IgD-negative memory B cell (primary cell): ENCODE data around the gene DCST1. TPM values are rescaled to one million over a fixed set of nuclear protein-coding genes. Genes with fewer than 3 reads are reported as not detected.
A peak's percentile ranks its signal among the peaks of the same experiment; 100 is the strongest.

Experiments used
- H3K27ac Mint-ChIP-seq, 3 donors: one replicate each; pipeline ENCODE4 v1.8.0; 2020 to 2022; ENCODE audit warnings: mild to moderate bottlenecking in 3 of 3, mixed read lengths in 3 of 3, moderate library complexity in 1 of 3
- H3K27me3 Mint-ChIP-seq: one replicate; pipeline ENCODE4 v1.8.0; 2021; ENCODE audit warnings: mixed read lengths
- H3K36me3 Mint-ChIP-seq: one replicate; pipeline ENCODE4 v1.8.0; 2020; ENCODE audit warnings: mild to moderate bottlenecking, mixed read lengths
- H3K4me1 Mint-ChIP-seq, 3 donors: one replicate each; pipeline ENCODE4 v1.8.0; 2020 to 2022; ENCODE audit warnings: mixed read lengths in 3 of 3, mild to moderate bottlenecking in 1 of 3
- H3K4me3 Mint-ChIP-seq, 4 donors: one replicate each; pipeline ENCODE4 v1.8.0; 2020 to 2022; ENCODE audit warnings: mild to moderate bottlenecking in 4 of 4, mixed read lengths in 4 of 4, moderate library complexity in 3 of 4
- H3K9me3 Mint-ChIP-seq, 3 donors: one replicate each; pipeline ENCODE4 v1.8.0; 2020 to 2021; ENCODE audit warnings: mixed read lengths in 3 of 3, mild to moderate bottlenecking in 1 of 3
- polyA plus RNA-seq: library from polyadenylated mRNA; unstranded; fragments of 300-500 nt; fragmentation: Illumina TruSeq; gene quantifications from one replicate; pipeline ENCODE4 v1.2.3, GENCODE V29; 2021

DCST1 gene
- polyA plus RNA-seq, 1 donor from 2014 or later, result not detected

GRCh38 chr1:155081472-155082300 is 48.1 kb downstream of the DCST1 start:
- Mint-ChIP-seq H3K27ac (peak overlapping the region in 2 of 3 donors; percentile 60 to 79), H3K27me3 (peaks cover 34% of the 10 kb centered on the region), H3K4me3 (peak overlapping the region; percentile 67 to 85 (median 78)), H3K9me3 (peaks cover 0 to 1% (median 0%) of the 10 kb centered on the region in 3 donors), H3K4me1 (peaks cover 23 to 33% (median 32%) of the 10 kb centered on the region in 3 donors), H3K36me3 (no peaks in the 10 kb centered on the region)

- Mint-ChIP-seq H3K4me1 (peaks cover 23 to 35% (median 33%) of the 10 kb centered on the region in 3 donors), H3K27me3 (peaks cover 34% of the 10 kb centered on the region), H3K9me3 (peaks cover 0 to 1% (median 0%) of the 10 kb centered on the region in 3 donors), H3K36me3 (no peaks in the 10 kb centered on the region), H3K27ac (peak overlapping the region in 1 of 3 donors; percentile 60), H3K4me3 (peak overlapping the region; percentile 46 to 84 (median 78))
Observed at GRCh38 chr1:155082301-155083051, 48.9 kb downstream of the DCST1 start.

DNA sequence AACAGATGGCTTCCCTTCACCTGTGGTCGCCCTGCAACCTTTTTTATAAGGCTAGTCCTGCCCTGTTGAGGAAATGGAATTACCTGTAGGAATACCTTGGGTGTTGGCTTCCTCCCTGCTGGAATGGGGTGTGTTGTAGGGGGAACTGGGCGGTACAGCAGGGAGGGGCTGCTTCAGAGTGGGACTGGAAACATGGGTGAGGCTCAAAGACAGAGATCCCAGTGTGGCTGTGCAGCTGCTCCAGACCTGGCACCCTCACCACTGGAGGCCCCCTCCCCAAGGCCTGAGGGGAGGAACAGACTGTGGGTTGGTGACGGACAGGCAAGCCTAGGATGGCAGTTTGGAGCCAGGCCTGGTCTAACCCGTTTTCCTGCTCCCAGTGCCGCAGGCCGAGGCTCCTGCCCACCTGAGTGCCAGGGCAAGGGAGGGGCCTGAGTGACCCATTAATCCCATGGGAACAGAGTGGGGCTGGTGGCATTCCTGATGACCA is 49.5 kb downstream of the DCST1 start:
- H3K36me3 Mint-ChIP-seq, result no peaks in the 10 kb centered on the region
- peaks cover 23 to 39% (median 33%) of the 10 kb centered on the region in 3 donors for H3K4me1 Mint-ChIP-seq
- no peak overlapping the region for H3K27ac Mint-ChIP-seq
- H3K9me3 Mint-ChIP-seq, result peaks cover 0 to 1% (median 0%) of the 10 kb centered on the region in 3 donors
- H3K27me3 Mint-ChIP-seq, result peaks cover 34% of the 10 kb centered on the region
- H3K4me3 Mint-ChIP-seq, result peak overlapping the region in 2 of 4 donors; percentile 82 to 84

- Mint-ChIP-seq H3K36me3 (no peaks in the 10 kb centered on the region), H3K4me3 (peak overlapping the region; percentile 88 to 99 (median 94)), H3K4me1 (peaks cover 25 to 39% (median 33%) of the 10 kb centered on the region in 3 donors), H3K27ac (peak overlapping the region in 2 of 3 donors; percentile 90 to 92), H3K27me3 (peaks cover 36% of the 10 kb centered on the region), H3K9me3 (peaks cover 0 to 1% (median 0%) of the 10 kb centered on the region in 3 donors)
Observed at GRCh38 chr1:155083865-155084721, 50.5 kb downstream of the DCST1 start.

DNA sequence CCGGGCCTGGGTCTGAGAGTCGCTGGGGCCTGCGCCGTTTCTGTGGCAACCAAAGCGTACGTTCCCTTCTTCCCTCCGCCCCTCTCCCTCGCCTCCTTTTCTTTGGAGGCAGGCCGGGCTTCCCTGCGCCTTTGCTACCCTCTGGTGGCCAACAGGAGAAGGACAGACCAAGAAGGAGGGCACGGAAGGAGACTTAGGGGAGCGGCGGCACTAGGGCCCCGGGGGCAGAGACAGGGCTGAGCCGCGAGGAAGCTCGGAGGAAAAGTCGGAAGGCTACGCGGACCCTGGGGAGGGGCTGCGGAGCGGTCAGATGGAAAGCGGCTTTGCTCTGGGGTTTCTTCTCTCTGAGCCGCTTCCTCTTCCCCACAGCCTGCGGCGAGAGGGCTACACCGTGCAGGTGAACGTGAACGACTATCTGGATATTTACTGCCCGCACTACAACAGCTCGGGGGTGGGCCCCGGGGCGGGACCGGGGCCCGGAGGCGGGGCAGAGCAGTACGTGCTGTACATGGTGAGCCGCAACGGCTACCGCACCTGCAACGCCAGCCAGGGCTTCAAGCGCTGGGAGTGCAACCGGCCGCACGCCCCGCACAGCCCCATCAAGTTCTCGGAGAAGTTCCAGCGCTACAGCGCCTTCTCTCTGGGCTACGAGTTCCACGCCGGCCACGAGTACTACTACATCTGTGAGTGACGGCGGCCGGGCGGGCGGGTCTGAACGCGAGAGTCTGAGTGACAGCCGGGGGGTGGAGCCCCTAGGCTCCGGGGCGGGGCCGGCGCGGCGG is 51.3 kb downstream of the DCST1 start:
- Mint-ChIP-seq H3K27me3 (peaks cover 31% of the 10 kb centered on the region), H3K4me1 (peaks cover 20 to 34% (median 25%) of the 10 kb centered on the region in 3 donors), H3K9me3 (peaks cover 0 to 1% (median 0%) of the 10 kb centered on the region in 3 donors), H3K4me3 (peak overlapping the region; percentile 88 to 99 (median 94)), H3K36me3 (no peaks in the 10 kb centered on the region), H3K27ac (peak overlapping the region; percentile 90 to 95 (median 92))

DNA sequence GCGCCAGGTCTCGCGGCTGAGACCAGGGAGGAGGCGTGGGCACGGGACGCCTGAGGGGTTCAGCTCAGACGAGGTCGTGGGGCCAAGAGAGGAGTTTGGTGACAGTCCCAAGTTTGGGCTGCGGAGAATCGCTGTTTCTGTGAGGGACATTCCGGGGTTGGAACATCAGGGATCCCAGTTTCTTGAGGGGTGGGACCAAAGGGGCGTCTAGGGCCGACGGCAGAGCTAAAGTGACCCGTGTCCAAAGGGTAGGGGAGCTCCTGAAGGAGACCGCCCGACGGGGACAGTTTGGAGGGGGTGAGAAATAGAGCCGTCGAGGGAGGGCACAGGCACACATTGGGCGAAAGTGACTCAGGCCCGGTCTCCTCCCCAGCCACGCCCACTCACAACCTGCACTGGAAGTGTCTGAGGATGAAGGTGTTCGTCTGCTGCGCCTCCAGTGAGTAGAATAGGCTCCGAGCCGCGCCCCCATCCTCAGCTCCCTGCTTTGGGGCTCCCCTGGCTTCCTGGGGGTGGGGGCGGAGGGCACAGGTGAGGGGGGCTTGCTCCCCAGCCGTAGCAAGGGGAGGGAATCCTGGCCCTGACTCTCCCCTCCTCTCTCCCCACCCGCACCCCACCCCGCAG is 52.0 kb downstream of the DCST1 start:
- Mint-ChIP-seq H3K9me3 (peaks cover 0 to 1% (median 0%) of the 10 kb centered on the region in 3 donors), H3K4me3 (peak overlapping the region; percentile 88 to 99 (median 94)), H3K36me3 (no peaks in the 10 kb centered on the region), H3K4me1 (peaks cover 20 to 34% (median 25%) of the 10 kb centered on the region in 3 donors), H3K27ac (peak overlapping the region; percentile 90 to 95 (median 92)), H3K27me3 (peaks cover 29% of the 10 kb centered on the region)

DNA sequence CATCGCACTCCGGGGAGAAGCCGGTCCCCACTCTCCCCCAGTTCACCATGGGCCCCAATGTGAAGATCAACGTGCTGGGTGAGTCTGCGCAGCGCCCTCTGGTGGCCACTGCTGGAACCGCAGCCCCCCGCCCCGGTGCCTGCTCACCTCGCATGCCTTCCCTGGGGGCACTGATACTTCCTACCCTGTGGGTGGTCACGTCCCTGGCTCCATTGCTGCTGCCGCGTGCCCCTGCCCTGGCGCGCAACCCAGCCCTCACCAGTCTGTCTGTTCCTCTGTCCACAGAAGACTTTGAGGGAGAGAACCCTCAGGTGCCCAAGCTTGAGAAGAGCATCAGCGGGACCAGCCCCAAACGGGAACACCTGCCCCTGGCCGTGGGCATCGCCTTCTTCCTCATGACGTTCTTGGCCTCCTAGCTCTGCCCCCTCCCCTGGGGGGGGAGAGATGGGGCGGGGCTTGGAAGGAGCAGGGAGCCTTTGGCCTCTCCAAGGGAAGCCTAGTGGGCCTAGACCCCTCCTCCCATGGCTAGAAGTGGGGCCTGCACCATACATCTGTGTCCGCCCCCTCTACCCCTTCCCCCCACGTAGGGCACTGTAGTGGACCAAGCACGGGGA is 52.6 kb downstream of the DCST1 start:
- peak overlapping the region; percentile 46 to 92 (median 90) for H3K27ac Mint-ChIP-seq
- H3K4me3 Mint-ChIP-seq, result peak overlapping the region; percentile 51 to 99 (median 88)
- H3K27me3 Mint-ChIP-seq, result peaks cover 26% of the 10 kb centered on the region
- H3K4me1 Mint-ChIP-seq, result peaks cover 18 to 32% (median 23%) of the 10 kb centered on the region in 3 donors
- peaks cover under 1% of the 10 kb centered on the region for H3K36me3 Mint-ChIP-seq
- peaks cover 0 to 1% (median 0%) of the 10 kb centered on the region in 3 donors for H3K9me3 Mint-ChIP-seq

DNA sequence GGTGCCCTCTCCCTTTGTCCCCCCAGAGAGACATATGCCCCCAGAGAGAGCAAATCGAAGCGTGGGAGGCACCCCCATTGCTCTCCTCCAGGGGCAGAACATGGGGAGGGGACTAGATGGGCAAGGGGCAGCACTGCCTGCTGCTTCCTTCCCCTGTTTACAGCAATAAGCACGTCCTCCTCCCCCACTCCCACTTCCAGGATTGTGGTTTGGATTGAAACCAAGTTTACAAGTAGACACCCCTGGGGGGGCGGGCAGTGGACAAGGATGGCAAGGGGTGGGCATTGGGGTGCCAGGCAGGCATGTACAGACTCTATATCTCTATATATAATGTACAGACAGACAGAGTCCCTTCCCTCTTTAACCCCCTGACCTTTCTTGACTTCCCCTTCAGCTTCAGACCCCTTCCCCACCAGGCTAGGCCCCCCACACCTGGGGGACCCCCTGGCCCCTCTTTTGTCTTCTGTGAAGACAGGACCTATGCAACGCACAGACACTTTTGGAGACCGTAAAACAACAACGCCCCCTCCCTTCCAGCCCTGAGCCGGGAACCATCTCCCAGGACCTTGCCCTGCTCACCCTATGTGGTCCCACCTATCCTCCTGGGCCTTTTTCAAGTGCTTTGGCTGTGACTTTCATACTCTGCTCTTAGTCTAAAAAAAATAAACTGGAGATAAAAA is 53.4 kb downstream of the DCST1 start:
- H3K27ac Mint-ChIP-seq, result peak overlapping the region in 1 of 3 donors; percentile 76
- H3K4me3 Mint-ChIP-seq, result peak overlapping the region in 2 of 4 donors; percentile 63 to 76
- H3K36me3 Mint-ChIP-seq, result peaks cover 1% of the 10 kb centered on the region

DNA sequence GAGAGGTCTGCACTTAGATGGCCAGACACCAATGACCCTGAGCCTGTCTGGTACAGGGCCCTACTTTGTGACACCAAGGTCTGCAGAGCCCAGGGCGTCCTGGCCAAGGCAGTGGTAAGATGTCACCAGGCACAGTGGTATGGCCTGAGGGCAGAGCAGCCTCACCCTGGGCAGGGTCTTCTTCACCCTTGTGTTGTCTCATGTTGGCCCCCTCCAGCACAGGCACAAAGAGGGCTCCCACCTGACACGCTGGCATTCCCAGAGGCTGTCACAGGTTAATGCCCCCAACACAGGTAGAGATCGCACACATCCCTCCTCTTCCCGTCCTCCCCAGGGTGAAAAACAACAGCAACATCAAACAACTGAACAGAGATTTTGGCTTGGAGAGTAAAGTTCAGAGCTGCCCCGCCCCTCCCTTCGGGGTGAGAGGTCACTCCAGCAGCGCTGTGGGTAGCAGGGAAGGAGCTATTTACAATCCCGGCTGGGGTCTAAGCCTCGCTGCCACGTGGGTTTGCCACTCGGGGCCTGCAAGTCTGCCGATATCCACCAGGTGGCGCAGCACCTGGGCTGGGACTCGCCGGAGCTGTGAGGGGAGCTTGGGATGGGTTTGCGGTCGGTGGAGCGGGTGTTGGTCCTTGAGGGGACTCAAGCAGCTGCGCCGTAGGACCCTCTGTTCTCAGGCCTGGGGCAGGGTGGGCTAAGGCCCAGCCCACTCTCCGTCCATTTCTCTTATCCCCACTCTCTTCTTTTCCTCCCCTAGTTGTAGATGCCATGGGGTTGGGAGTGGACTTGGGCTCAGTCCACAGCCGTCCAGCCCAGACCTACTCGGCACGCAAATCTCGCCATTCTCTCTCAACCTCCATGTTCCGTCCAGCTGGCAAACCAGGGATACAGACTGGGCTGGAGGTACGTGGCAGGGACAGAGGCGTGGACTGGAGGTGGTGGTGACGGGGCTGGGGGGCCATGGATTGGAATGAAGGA is 57.7 kb downstream of the DCST1 start:
- H3K36me3 Mint-ChIP-seq, result peaks cover 1% of the 10 kb centered on the region
- no peak overlapping the region for H3K27ac Mint-ChIP-seq
- H3K9me3 Mint-ChIP-seq, result no peaks in the 10 kb centered on the region
- peak overlapping the region in 1 of 4 donors; percentile 14 for H3K4me3 Mint-ChIP-seq
- peaks cover 4% of the 10 kb centered on the region for H3K27me3 Mint-ChIP-seq
- H3K4me1 Mint-ChIP-seq, result peaks cover 1 to 7% (median 2%) of the 10 kb centered on the region in 3 donors

More for the DNA sequence above, 53.4 kb downstream of the DCST1 start:
- peaks cover 14 to 27% (median 19%) of the 10 kb centered on the region in 3 donors for H3K4me1 Mint-ChIP-seq
- peaks cover 20% of the 10 kb centered on the region for H3K27me3 Mint-ChIP-seq
- H3K9me3 Mint-ChIP-seq, result no peaks in the 10 kb centered on the region

DNA sequence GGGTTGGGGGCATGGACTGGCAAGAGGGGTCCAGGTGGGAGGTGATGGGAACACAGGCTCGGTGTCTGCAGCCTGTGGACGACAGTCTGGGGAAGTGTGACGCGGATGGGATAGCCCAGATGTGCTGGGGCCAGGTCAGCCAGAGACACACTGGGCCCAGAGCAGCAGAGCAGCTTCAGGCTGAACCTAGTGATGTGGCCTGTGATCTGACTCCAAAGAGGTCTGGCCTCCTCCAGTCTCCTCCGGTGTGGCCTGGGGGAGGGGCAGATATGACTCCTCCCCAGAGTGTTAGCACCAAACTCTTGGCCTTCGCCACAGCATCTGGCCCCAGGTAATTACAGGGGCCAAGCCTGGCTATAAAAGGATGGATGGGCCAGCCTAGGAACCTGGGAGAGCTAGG is 58.5 kb downstream of the DCST1 start:
- no peaks in the 10 kb centered on the region for H3K9me3 Mint-ChIP-seq
- no peak overlapping the region for H3K4me3 Mint-ChIP-seq
- peaks cover 1% of the 10 kb centered on the region for H3K36me3 Mint-ChIP-seq
- peaks cover 4% of the 10 kb centered on the region for H3K27me3 Mint-ChIP-seq
- H3K27ac Mint-ChIP-seq, result no peak overlapping the region
- H3K4me1 Mint-ChIP-seq, result peaks cover 1 to 7% (median 2%) of the 10 kb centered on the region in 3 donors

- Mint-ChIP-seq H3K27me3 (peaks cover 4% of the 10 kb centered on the region), H3K36me3 (peaks cover 1% of the 10 kb centered on the region), H3K9me3 (no peaks in the 10 kb centered on the region), H3K4me1 (peaks cover 1 to 3% (median 2%) of the 10 kb centered on the region in 3 donors), H3K27ac (no peak overlapping the region), H3K4me3 (no peak overlapping the region)
Observed at GRCh38 chr1:155092641-155093040, 59.0 kb downstream of the DCST1 start.
